Tibial artery (tissue), 4 donors: Measurements from ENCODE around the gene ERGIC1.
"Not testable (repeated sequence)": the region's sequence is repeated elsewhere in the genome, so short reads cannot be mapped to it uniquely, and the experiment has no call there.

Source experiments
- DNase-seq, 2 donors: peaks; one replicate each; pipeline ENCODE4 v3.0.0-alpha.2; 2019
- H3K27ac ChIP-seq, 2 donors: fragments of 200-600 bp; sonication (generic) in 1 of 2; 1 replicate in 1 of 2; 2 replicates in 1 of 2; pipeline ENCODE4 v1.5.1; 2018 to 2019; ENCODE audit warnings: mild to moderate bottlenecking in 1 of 2
- H3K27me3 ChIP-seq, 2 donors: fragments of 200-600 bp; sonication (generic) in 1 of 2; one replicate each; pipeline versions ENCODE4 v1.5.1 to v1.6.0; 2016 to 2019
- H3K36me3 ChIP-seq, 3 donors: fragments of 200-600 bp; sonication (generic) in 2 of 3; one replicate each; pipeline ENCODE4 v1.5.1; 2016 to 2019; ENCODE audit warnings: mild to moderate bottlenecking in 2 of 3
- H3K4me1 ChIP-seq, 4 donors: fragments of 200-600 bp; sonication (generic) in 2 of 4; 1 replicate in 3 of 4; 2 replicates in 1 of 4; pipeline ENCODE4 v1.5.1; 2016 to 2019
- H3K4me3 ChIP-seq, 2 donors: fragments of 200-600 bp; sonication (generic) in 1 of 2; 1 replicate in 1 of 2; 2 replicates in 1 of 2; pipeline ENCODE4 v1.5.1; 2018 to 2019; ENCODE audit warnings: mild to moderate bottlenecking in 2 of 2
- H3K9me3 ChIP-seq, 3 donors: fragments of 200-600 bp; sonication (generic) in 1 of 3; one replicate each; pipeline ENCODE4 v1.5.1; 2016 to 2019
- intact Hi-C: fragments of 100-400 bp; cut with DNase I; formaldehyde crosslinking; loops from one replicate; pipeline ENCODE4 v1.15.0; 2023; ENCODE audit warnings: low total_unique reads
- TF ChIP-seq, protein P1 (sequence below), 2 experiments: fragments of 200-600 bp in 1 of 2; fragments of 450-650 bp in 1 of 2; IDR thresholded peaks; one replicate each; pipeline ENCODE4 v1.5.1; 2017 to 2019; ENCODE audit warnings: antibody characterized with exemption in 2 of 2, mild to moderate bottlenecking in 1 of 2, moderate library complexity in 1 of 2

Gene ERGIC1

GRCh38 chr5:172844577-172844838 is 10.5 kb downstream of the ERGIC1 start:
- Histone ChIP-seq H3K27ac (no peak overlapping the region), H3K27me3 (no peaks in the 10 kb centered on the region), H3K4me3 (no peak overlapping the region), H3K36me3 (peaks cover 0 to 5% (median 0%) of the 10 kb centered on the region in 3 donors), H3K9me3 (no peaks in the 10 kb centered on the region), H3K4me1 (peaks cover 0 to 52% (median 23%) of the 10 kb centered on the region in 4 donors)
- intact Hi-C loops: no loop called here
- TF ChIP-seq, protein P1, sequence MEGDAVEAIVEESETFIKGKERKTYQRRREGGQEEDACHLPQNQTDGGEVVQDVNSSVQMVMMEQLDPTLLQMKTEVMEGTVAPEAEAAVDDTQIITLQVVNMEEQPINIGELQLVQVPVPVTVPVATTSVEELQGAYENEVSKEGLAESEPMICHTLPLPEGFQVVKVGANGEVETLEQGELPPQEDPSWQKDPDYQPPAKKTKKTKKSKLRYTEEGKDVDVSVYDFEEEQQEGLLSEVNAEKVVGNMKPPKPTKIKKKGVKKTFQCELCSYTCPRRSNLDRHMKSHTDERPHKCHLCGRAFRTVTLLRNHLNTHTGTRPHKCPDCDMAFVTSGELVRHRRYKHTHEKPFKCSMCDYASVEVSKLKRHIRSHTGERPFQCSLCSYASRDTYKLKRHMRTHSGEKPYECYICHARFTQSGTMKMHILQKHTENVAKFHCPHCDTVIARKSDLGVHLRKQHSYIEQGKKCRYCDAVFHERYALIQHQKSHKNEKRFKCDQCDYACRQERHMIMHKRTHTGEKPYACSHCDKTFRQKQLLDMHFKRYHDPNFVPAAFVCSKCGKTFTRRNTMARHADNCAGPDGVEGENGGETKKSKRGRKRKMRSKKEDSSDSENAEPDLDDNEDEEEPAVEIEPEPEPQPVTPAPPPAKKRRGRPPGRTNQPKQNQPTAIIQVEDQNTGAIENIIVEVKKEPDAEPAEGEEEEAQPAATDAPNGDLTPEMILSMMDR (IDR thresholded peaks at IDR 0.05): no peak
- no peak for DNase-seq

- H3K36me3 ChIP-seq: peaks cover 0 to 5% (median 0%) of the 10 kb centered on the region in 3 donors
- no peaks in the 10 kb centered on the region for H3K9me3 ChIP-seq
- no peak overlapping the region for H3K27ac ChIP-seq
- H3K4me3 ChIP-seq: no peak overlapping the region
- TF ChIP-seq, protein P1 (IDR thresholded peaks at IDR 0.05): no peak
- intact Hi-C loops: no loop called here
- no peaks in the 10 kb centered on the region for H3K27me3 ChIP-seq
- H3K4me1 ChIP-seq: peaks cover 0 to 52% (median 19%) of the 10 kb centered on the region in 4 donors
- DNase-seq: no peak
Measured at GRCh38 chr5:172845154-172845553, 11.1 kb downstream of the ERGIC1 start.

GRCh38 chr5:172845576-172845975 is 11.5 kb downstream of the ERGIC1 start:
- DNase-seq: no peak
- H3K9me3 ChIP-seq: no peaks in the 10 kb centered on the region
- no peak overlapping the region for H3K4me3 ChIP-seq
- intact Hi-C loops: no loop called here
- TF ChIP-seq, protein P1 (IDR thresholded peaks at IDR 0.05): no peak
- H3K27ac ChIP-seq: no peak overlapping the region
- no peaks in the 10 kb centered on the region for H3K27me3 ChIP-seq
- peaks cover 0 to 51% (median 16%) of the 10 kb centered on the region in 4 donors for H3K4me1 ChIP-seq
- H3K36me3 ChIP-seq: peaks cover 0 to 5% (median 0%) of the 10 kb centered on the region in 3 donors

DNA sequence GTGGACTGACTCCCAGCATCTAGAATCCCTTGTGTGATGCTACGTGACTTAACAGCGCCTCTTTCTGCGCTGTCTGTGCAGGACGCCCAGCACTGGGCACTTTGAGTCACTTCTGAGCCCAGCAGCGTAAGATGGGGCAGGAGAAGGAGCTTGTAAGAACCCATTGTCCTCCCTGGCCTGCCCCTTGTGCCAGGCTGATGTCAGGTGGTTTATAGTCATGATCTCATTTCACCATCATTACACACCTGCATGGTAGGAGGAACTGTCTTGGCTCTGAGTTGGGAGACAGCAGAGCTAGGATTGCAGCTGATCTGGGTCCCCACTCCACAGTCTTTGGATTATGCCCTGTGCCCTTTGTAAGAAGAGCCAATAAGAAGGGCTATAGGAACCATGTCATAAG is 12.2 kb downstream of the ERGIC1 start:
- H3K9me3 ChIP-seq: no peaks in the 10 kb centered on the region
- no peaks in the 10 kb centered on the region for H3K27me3 ChIP-seq
- TF ChIP-seq, protein P1 (IDR thresholded peaks at IDR 0.05): no peak
- no peak overlapping the region for H3K27ac ChIP-seq
- no peak overlapping the region for H3K4me3 ChIP-seq
- H3K36me3 ChIP-seq: peaks cover 0 to 5% (median 0%) of the 10 kb centered on the region in 3 donors
- peaks cover 0 to 47% (median 12%) of the 10 kb centered on the region in 4 donors for H3K4me1 ChIP-seq
- no peak for DNase-seq
- intact Hi-C loops: no loop called here

GRCh38 chr5:172846677-172847076 is 12.6 kb downstream of the ERGIC1 start:
- intact Hi-C loops: no loop called here
- no peak overlapping the region for H3K4me3 ChIP-seq
- no peak for DNase-seq
- peaks cover 0 to 5% (median 0%) of the 10 kb centered on the region in 3 donors for H3K36me3 ChIP-seq
- H3K27me3 ChIP-seq: no peaks in the 10 kb centered on the region
- H3K27ac ChIP-seq: no peak overlapping the region
- TF ChIP-seq, protein P1 (IDR thresholded peaks at IDR 0.05): no peak
- peaks cover 0 to 46% (median 12%) of the 10 kb centered on the region in 4 donors for H3K4me1 ChIP-seq
- no peaks in the 10 kb centered on the region for H3K9me3 ChIP-seq

DNA sequence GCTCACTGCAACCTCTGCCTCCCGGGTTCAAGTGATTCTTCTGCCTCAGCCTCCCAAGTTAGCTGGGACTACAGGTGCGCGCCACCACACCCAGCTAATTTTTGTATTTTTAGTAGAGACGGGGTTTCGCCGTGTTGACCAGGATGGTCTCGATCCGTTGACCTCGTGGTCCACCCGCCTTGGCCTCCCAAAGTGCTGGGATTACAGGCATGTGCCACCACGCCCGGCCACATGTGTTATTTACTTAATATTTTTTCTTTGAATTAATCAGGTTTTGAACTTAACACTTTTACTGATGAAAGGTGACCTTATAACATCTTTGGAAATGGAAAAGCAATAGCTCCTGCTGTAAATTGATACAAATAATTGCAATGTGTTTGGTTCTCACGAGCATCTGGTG is 13.5 kb downstream of the ERGIC1 start:
- H3K4me1 ChIP-seq: peaks cover 0 to 54% (median 14%) of the 10 kb centered on the region in 4 donors

More for the DNA sequence above, 13.5 kb downstream of the ERGIC1 start:
- intact Hi-C loops, H3K4me3 ChIP-seq, DNase-seq, H3K36me3 ChIP-seq, H3K27me3 ChIP-seq, H3K9me3 ChIP-seq, H3K27ac ChIP-seq: not testable (repeated sequence)
